Neural progenitor cell (in vitro differentiated cells): ENCODE measurements around the gene PRPF38A.

Experiments
- EZH2 ChIP-seq: fragments of 200-600 bp; sonication (generic); IDR thresholded peaks from 2 replicates; pipeline ENCODE4 v1.6.1; 2017; ENCODE audit warnings: antibody characterized with exemption, mild to moderate bottlenecking, moderate library complexity
- EZH2phosphoT487 ChIP-seq: fragments of 200-600 bp; sonication (generic); IDR thresholded peaks from 2 replicates; pipeline ENCODE4 v1.6.1; 2017; ENCODE audit warnings: antibody characterized with exemption
- TF ChIP-seq, protein P1 (sequence below): fragments of 200-600 bp; sonication (generic); IDR thresholded peaks from 2 replicates; pipeline ENCODE4 v1.5.1; 2017; ENCODE audit warnings: antibody characterized with exemption, mild to moderate bottlenecking

DNA sequence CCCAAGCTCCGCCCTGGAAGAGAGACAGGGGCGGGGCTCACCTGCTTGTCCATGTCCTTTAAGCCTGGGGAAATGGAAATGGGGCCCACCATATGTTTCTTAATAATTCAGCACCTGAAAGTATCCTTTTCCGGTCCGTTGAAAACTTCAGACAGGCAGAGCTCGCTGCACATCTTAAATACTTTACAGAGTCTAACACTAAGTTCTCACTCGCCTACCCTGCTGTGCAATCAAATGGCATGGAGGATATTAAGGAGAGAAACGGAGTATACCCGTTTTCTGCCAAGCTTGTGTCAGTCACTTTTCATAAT, 37.9 kb upstream of the PRPF38A start:
- TF ChIP-seq, protein P1, sequence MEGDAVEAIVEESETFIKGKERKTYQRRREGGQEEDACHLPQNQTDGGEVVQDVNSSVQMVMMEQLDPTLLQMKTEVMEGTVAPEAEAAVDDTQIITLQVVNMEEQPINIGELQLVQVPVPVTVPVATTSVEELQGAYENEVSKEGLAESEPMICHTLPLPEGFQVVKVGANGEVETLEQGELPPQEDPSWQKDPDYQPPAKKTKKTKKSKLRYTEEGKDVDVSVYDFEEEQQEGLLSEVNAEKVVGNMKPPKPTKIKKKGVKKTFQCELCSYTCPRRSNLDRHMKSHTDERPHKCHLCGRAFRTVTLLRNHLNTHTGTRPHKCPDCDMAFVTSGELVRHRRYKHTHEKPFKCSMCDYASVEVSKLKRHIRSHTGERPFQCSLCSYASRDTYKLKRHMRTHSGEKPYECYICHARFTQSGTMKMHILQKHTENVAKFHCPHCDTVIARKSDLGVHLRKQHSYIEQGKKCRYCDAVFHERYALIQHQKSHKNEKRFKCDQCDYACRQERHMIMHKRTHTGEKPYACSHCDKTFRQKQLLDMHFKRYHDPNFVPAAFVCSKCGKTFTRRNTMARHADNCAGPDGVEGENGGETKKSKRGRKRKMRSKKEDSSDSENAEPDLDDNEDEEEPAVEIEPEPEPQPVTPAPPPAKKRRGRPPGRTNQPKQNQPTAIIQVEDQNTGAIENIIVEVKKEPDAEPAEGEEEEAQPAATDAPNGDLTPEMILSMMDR = no peak
- no peak for TF ChIP-seq EZH2
- no peak for TF ChIP-seq EZH2phosphoT487
